IPS-20b (cell line): Measurements from ENCODE around the gene HDHD5.

Experiments used
- H3K27ac ChIP-seq: one replicate; pipeline ENCODE4 v1.5.1; 2013; ENCODE audit warnings: low read length
- H3K27me3 ChIP-seq: 2 replicates; pipeline ENCODE4 v1.6.1; 2013; ENCODE audit warnings: mild to moderate bottlenecking, low read length, inconsistent platforms; ENCODE audit not compliant: insufficient read depth
- H3K36me3 ChIP-seq: 2 replicates; pipeline ENCODE4 v1.6.1; 2013; ENCODE audit warnings: low read depth, mild to moderate bottlenecking, inconsistent platforms, low read length, moderate library complexity; ENCODE audit not compliant: insufficient read depth
- H3K4me1 ChIP-seq: 2 replicates; pipeline ENCODE4 v1.6.1; 2013; ENCODE audit warnings: mild to moderate bottlenecking, control low read depth, inconsistent platforms, low read length, moderate library complexity; ENCODE audit not compliant: insufficient read depth
- H3K4me3 ChIP-seq: 2 replicates; pipeline ENCODE4 v1.5.1; 2013; ENCODE audit warnings: mild to moderate bottlenecking, low read length, inconsistent platforms
- H3K9ac ChIP-seq: 2 replicates; pipeline ENCODE4 v1.6.1; 2013; ENCODE audit warnings: low read depth, mild to moderate bottlenecking, inconsistent platforms, low read length, moderate library complexity
- H3K9me3 ChIP-seq: 2 replicates; pipeline ENCODE4 v1.6.1; 2013; ENCODE audit warnings: mild to moderate bottlenecking, low read depth, low read length, inconsistent platforms; ENCODE audit not compliant: insufficient read depth

Gene HDHD5

GRCh38 chr22:17117400-17117799 is 41.7 kb downstream of the HDHD5 start:
- no peaks in the 10 kb centered on the region for H3K9me3 ChIP-seq
- H3K27ac ChIP-seq: no peak overlapping the region
- H3K36me3 ChIP-seq: no peaks in the 10 kb centered on the region
- peaks cover 10% of the 10 kb centered on the region; the same call in 1 of the 2 replicates for H3K4me1 ChIP-seq
- no peak overlapping the region for H3K4me3 ChIP-seq
- no peak overlapping the region for H3K9ac ChIP-seq
- H3K27me3 ChIP-seq: peaks cover 17% of the 10 kb centered on the region

DNA sequence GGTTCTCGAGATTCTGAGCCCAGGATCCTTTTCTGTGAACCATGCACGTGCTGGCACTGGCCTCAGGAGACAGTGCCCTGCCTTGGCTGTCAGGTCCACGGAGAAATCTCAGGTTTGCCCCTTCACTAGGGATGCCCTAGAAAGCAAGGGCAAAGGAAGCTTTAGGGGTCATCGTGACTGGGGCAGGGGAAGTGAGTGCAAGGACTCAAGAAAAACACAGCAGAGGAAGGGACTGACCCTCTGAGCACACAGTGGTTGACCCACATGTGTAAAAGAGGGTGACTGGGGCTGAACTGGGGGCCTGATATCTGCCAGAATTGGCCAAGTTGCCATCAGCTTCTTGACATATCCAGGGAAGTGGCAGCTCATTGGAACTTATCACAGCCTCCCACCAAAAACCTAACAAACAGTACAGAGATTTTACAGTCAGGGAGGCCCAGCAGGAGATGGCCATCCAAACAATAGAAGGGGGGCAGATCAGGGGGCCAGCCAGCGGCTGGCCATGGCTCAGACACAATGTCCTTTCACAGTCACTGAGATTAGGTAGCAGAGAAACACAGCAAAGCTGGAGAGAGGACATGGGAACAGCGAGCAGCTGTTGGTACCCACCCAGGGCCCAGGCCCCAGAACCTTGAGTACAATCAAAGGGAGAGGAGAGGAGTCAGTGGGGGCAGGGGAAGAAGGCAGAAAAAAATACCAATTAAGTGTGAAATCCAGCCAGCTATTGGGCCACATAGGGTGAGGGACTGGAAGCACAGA is 42.3 kb downstream of the HDHD5 start:
- no peaks in the 10 kb centered on the region for H3K9me3 ChIP-seq
- H3K27me3 ChIP-seq: peaks cover 10% of the 10 kb centered on the region; the same call in 1 of the 2 replicates
- H3K27ac ChIP-seq: no peak overlapping the region
- no peak overlapping the region for H3K9ac ChIP-seq
- H3K4me3 ChIP-seq: no peak overlapping the region
- peaks cover 4% of the 10 kb centered on the region; the same call in 1 of the 2 replicates for H3K4me1 ChIP-seq
- no peaks in the 10 kb centered on the region for H3K36me3 ChIP-seq

GRCh38 chr22:17115945-17116565 is 43.0 kb downstream of the HDHD5 start:
- no peak overlapping the region for H3K27ac ChIP-seq
- no peak overlapping the region for H3K9ac ChIP-seq
- H3K4me3 ChIP-seq: no peak overlapping the region
- H3K9me3 ChIP-seq: no peaks in the 10 kb centered on the region
- H3K27me3 ChIP-seq: peaks cover 10% of the 10 kb centered on the region; the same call in 1 of the 2 replicates
- H3K4me1 ChIP-seq: peaks cover 4% of the 10 kb centered on the region; the same call in 1 of the 2 replicates
- H3K36me3 ChIP-seq: no peaks in the 10 kb centered on the region

- H3K36me3 ChIP-seq: no peaks in the 10 kb centered on the region
- H3K9ac ChIP-seq: no peak overlapping the region
- no peak overlapping the region for H3K27ac ChIP-seq
- H3K4me1 ChIP-seq: peaks cover 4% of the 10 kb centered on the region; the same call in 1 of the 2 replicates
- H3K4me3 ChIP-seq: no peak overlapping the region
- H3K27me3 ChIP-seq: peaks cover 10% of the 10 kb centered on the region; the same call in 1 of the 2 replicates
- no peaks in the 10 kb centered on the region for H3K9me3 ChIP-seq
These were observed 43.8 kb downstream of the HDHD5 start for GRCh38 chr22:17115236-17115635.

DNA sequence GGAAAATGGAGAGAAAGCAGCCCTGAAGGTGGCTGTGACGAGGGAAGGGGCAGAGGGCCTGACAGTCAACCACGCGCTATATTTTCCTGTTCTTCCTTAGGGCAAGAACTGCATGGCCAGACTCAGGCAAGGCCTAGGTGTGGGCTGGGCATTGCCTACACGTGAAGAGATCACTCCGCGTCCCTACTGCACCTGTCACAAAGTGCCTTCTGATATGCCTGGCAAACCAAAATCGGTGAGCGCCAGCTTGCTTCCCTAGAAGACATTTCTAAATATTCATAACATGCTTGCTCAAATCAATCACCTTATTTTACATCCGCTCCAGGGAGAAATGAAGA is 44.2 kb downstream of the HDHD5 start:
- H3K4me1 ChIP-seq: peaks cover 4% of the 10 kb centered on the region; the same call in 1 of the 2 replicates
- no peak overlapping the region for H3K4me3 ChIP-seq
- peaks cover 9% of the 10 kb centered on the region; the same call in 1 of the 2 replicates for H3K27me3 ChIP-seq
- H3K9ac ChIP-seq: no peak overlapping the region
- H3K36me3 ChIP-seq: no peaks in the 10 kb centered on the region
- no peak overlapping the region for H3K27ac ChIP-seq
- H3K9me3 ChIP-seq: no peaks in the 10 kb centered on the region

DNA sequence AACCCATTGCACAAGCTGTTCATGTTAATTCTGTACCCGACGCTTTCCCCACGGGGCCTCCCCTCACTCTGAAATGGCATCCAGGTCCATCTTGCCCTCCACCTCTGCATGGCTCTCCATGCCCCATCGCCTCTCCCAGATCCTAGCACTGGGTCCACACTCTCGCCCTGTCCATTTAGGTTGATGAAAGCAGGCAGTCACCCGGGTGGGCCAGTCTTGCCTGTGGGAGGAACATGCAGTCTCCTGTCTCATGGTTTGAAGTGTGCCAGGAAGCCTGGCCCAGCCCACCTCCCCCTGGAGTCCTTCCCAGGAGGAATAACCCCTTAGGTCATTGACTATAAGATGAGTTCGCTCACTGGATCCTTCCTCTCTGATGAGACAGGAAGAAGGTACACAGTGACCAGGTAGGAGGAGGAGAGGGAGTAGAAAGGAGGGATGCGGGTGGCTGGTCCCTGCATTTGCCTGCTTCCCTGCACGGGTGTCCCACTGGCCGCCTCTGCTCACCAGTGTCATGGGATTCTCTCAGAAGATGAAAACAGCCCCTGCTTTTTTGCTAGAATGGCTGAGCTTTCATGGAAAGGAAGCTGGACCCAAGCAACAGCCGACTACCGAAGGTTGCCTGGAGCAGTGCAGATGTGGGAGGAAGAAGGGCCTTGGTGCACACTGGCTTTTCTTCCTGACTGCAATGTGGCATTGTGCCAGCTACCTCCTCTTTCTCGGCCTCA is 44.7 kb downstream of the HDHD5 start:
- Histone ChIP-seq H3K9me3 (no peaks in the 10 kb centered on the region), H3K9ac (no peak overlapping the region; the same call in 1 of the 2 replicates), H3K4me1 (peaks cover 4% of the 10 kb centered on the region; the same call in 1 of the 2 replicates), H3K4me3 (no peak overlapping the region), H3K27ac (no peak overlapping the region), H3K27me3 (peaks cover 3% of the 10 kb centered on the region; the same call in 1 of the 2 replicates), H3K36me3 (no peaks in the 10 kb centered on the region)

DNA sequence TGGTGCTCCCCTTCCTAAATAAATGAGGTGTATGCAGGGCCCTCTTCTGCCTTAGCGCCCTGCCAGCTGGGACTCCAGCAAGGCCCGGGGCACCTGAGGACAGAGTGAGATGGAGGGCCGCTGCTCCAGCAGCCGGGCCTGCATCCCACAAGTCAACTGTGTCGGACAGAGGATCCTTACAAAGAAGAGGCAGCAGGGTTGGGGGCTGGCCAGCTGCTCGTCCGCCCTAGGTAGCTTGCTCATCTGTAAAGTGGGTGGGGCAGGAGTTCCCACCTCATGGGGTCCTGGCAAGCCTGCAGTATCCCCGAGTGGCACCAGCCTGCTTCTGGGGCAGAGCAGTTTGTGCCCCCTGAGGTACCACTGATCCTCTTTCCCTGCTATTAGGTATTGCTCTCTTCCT is 45.5 kb downstream of the HDHD5 start:
- peaks cover 4% of the 10 kb centered on the region; the same call in 1 of the 2 replicates for H3K4me1 ChIP-seq

GRCh38 chr22:17112491-17113042 is 46.5 kb downstream of the HDHD5 start:
- H3K4me1 ChIP-seq: peaks cover 4% of the 10 kb centered on the region; the same call in 1 of the 2 replicates
- no peak overlapping the region for H3K4me3 ChIP-seq
- H3K27me3 ChIP-seq: no peaks in the 10 kb centered on the region
- no peaks in the 10 kb centered on the region for H3K9me3 ChIP-seq
- no peak overlapping the region for H3K9ac ChIP-seq
- no peaks in the 10 kb centered on the region for H3K36me3 ChIP-seq
- no peak overlapping the region for H3K27ac ChIP-seq

More for the DNA sequence above, 45.5 kb downstream of the HDHD5 start:
- Histone ChIP-seq H3K4me3 (no peak overlapping the region), H3K27ac (no peak overlapping the region), H3K9ac (no peak overlapping the region), H3K27me3 (no peaks in the 10 kb centered on the region), H3K9me3 (no peaks in the 10 kb centered on the region), H3K36me3 (no peaks in the 10 kb centered on the region)

DNA sequence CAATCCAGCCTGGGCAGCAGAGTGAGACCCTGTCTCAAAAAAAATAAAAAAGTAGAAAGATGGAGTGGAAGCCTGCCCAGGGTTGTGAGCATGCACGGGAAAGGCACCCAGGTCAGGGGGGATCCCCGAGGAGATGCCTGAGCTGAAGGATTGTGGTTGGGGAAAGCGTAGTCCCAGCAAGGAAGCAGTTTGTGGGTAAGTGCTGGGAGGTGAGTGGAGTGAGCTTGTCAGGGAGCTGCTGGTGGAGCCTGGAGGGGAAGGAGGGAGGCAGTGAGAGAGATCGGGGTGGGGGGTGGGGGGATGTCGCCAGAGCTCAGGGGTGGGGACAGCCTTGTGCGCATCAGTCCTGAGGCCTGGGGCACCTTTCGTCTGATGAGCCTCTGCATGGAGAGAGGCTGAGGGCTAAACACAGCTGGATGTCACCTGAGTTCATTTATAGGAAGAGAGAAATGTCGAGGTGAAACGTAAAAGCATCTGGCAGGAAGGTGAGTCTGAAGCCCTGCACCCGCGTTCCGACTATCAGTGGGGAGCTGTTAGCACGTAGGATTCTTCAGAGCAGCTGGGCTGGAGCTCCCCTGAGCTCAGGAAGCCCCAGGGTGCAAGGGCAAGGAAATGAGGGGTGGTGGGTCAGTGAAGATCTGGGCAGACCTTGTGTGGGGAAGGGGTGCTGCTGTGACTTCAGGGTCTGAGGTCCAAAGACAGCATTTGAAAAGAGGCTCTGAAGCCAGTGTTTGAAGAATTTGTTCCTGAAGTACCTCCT is 48.1 kb downstream of the HDHD5 start:
- no peaks in the 10 kb centered on the region for H3K4me1 ChIP-seq
- no peaks in the 10 kb centered on the region for H3K9me3 ChIP-seq
- H3K27me3 ChIP-seq: no peaks in the 10 kb centered on the region
- no peak overlapping the region for H3K27ac ChIP-seq
- no peak overlapping the region for H3K4me3 ChIP-seq
- no peak overlapping the region for H3K9ac ChIP-seq
- H3K36me3 ChIP-seq: no peaks in the 10 kb centered on the region

GRCh38 chr22:17109976-17110375 is 49.1 kb downstream of the HDHD5 start:
- Histone ChIP-seq H3K36me3 (no peaks in the 10 kb centered on the region), H3K27me3 (no peaks in the 10 kb centered on the region), H3K27ac (no peak overlapping the region), H3K4me3 (no peak overlapping the region), H3K9me3 (no peaks in the 10 kb centered on the region), H3K9ac (no peak overlapping the region), H3K4me1 (no peaks in the 10 kb centered on the region)
